ENCODE data around the gene ARRDC5. TPM values are rescaled to one million over a fixed set of nuclear protein-coding genes. Genes with fewer than 3 reads are reported as not detected.

Gene ARRDC5
- total and polyA plus RNA-seq, 2 donors (not counting 3 experiments of a cell fraction or from before 2014, with no cell fraction given) = 0.04 TPM; not detected in 1

DNA sequence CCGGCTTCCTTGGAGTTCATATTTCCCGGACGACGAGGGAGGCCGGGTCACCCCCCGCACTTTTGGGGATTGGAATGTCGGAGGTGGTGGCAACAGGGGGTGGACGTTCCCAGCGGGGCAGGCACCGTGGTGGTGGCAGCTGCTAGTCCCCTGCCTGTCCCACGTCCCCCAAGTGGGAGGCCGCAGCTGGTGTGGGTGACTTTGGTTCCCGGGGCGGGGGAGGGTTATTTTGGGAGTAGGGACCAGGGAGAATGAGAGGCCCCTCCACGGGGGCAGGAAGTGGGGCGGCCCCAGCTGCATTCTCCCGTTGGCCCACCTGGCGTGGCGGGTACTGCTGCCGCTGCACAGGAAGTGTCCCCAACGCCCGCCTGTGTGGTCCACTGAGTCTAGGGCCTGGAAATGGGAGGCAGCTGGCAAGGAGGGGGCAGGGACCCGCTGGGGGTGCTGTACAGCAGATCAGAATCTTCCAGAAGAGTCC, 24.2 kb downstream of the ARRDC5 start:
- Histone ChIP-seq H3K36me3 (ENCODE audit: control insufficient read depth in 2 of 2, extremely low read depth in 1 of 2, insufficient read depth in 2 of 2, low read length in 2 of 2) (no peaks in the 10 kb centered on the region), H3K79me2 (ENCODE audit: control insufficient read depth, insufficient read depth, low read length) (no peaks in the 10 kb centered on the region), H2AFZ (ENCODE audit: low read depth, low read length) (no peak overlapping the region), H3K9me1 (replicated peaks; ENCODE audit: control insufficient read depth, extremely low read depth, insufficient read depth, low read length) (no peaks in the 10 kb centered on the region), H3K4me1 (ENCODE audit: control insufficient read depth, extremely low read depth, insufficient read depth, low read length) (no peaks in the 10 kb centered on the region), H3K27me3 (ENCODE audit: control insufficient read depth in 2 of 2, insufficient read depth in 2 of 2, low read length in 2 of 2) (no peaks in the 10 kb centered on the region), H3K9ac (replicated peaks; ENCODE audit: extremely low read depth, insufficient read depth, low read length) (no peak overlapping the region), H3K9me3 (replicated peaks; ENCODE audit: control insufficient read depth, insufficient read depth, low read length) (no peaks in the 10 kb centered on the region), H3K4me3 (replicated peaks in 1 of 3; ENCODE audit: insufficient read depth in 1 of 3, low read depth in 1 of 3, low read length in 3 of 3) (no peak overlapping the region), H3K27ac (ENCODE audit: insufficient read depth, low read depth, low read length) (no peak overlapping the region), H4K20me1 (replicated peaks; ENCODE audit: control insufficient read depth, extremely low read depth, insufficient read depth, low read length) (no peaks in the 10 kb centered on the region), H3K4me2 (ENCODE audit: insufficient read depth, low read length) (no peak overlapping the region)
- no TSS peak for BruUV-seq (replicated peaks)
- no peak for TF ChIP-seq POLR2AphosphoS5 (IDR thresholded peaks at IDR 0.05; ENCODE audit: insufficient read depth, low read depth, low read length)
- no peak for TF ChIP-seq MAX (IDR thresholded peaks at IDR 0.05; ENCODE audit: insufficient read depth, insufficient read length)
- no peak for TF ChIP-seq GATA2 (IDR thresholded peaks at IDR 0.05; ENCODE audit: insufficient read depth, insufficient read length, low read depth, low read length)
- intact Hi-C loops (cut with micrococcal nuclease) (no loop called here), dilution Hi-C loops (cut with MboI; ENCODE audit: extremely low pct_ligation_motif_present, low sequenced_read_pairs) (no loop called here)
- FAIRE-seq (no peak), DNase-seq (ENCODE audit: low read depth, low spot score) (no peak)
- CTCF ChIA-PET = no interaction called here
- POLR2A ChIA-PET = no interaction called here

GRCh38 chr19:4877753-4878490, 24.8 kb downstream of the ARRDC5 start:
- Histone ChIP-seq H3K27ac (ENCODE audit: insufficient read depth, low read depth, low read length) (no peak overlapping the region), H3K4me3 (replicated peaks in 1 of 3; ENCODE audit: insufficient read depth in 1 of 3, low read depth in 1 of 3, low read length in 3 of 3) (no peak overlapping the region), H2AFZ (ENCODE audit: low read depth, low read length) (peak overlapping the region; percentile 40), H3K4me2 (ENCODE audit: insufficient read depth, low read length) (no peak overlapping the region), H3K9me3 (replicated peaks; ENCODE audit: control insufficient read depth, insufficient read depth, low read length) (no peaks in the 10 kb centered on the region), H3K27me3 (ENCODE audit: control insufficient read depth in 2 of 2, insufficient read depth in 2 of 2, low read length in 2 of 2) (no peaks in the 10 kb centered on the region), H3K9ac (replicated peaks; ENCODE audit: extremely low read depth, insufficient read depth, low read length) (no peak overlapping the region), H3K36me3 (ENCODE audit: control insufficient read depth in 2 of 2, extremely low read depth in 1 of 2, insufficient read depth in 2 of 2, low read length in 2 of 2) (no peaks in the 10 kb centered on the region), H3K4me1 (ENCODE audit: control insufficient read depth, extremely low read depth, insufficient read depth, low read length) (no peaks in the 10 kb centered on the region), H4K20me1 (replicated peaks; ENCODE audit: control insufficient read depth, extremely low read depth, insufficient read depth, low read length) (no peaks in the 10 kb centered on the region), H3K79me2 (ENCODE audit: control insufficient read depth, insufficient read depth, low read length) (no peaks in the 10 kb centered on the region), H3K9me1 (replicated peaks; ENCODE audit: control insufficient read depth, extremely low read depth, insufficient read depth, low read length) (no peaks in the 10 kb centered on the region)
- CTCF ChIA-PET = interaction anchor here (2.4 kb wide), 1 partner anchor 153 kb away, joined by 8 read pairs; no protein-coding TSS in a partner anchor
- DNase-seq (ENCODE audit: low read depth, low spot score) (no peak), FAIRE-seq (no peak)
- TF ChIP-seq, protein P1, sequence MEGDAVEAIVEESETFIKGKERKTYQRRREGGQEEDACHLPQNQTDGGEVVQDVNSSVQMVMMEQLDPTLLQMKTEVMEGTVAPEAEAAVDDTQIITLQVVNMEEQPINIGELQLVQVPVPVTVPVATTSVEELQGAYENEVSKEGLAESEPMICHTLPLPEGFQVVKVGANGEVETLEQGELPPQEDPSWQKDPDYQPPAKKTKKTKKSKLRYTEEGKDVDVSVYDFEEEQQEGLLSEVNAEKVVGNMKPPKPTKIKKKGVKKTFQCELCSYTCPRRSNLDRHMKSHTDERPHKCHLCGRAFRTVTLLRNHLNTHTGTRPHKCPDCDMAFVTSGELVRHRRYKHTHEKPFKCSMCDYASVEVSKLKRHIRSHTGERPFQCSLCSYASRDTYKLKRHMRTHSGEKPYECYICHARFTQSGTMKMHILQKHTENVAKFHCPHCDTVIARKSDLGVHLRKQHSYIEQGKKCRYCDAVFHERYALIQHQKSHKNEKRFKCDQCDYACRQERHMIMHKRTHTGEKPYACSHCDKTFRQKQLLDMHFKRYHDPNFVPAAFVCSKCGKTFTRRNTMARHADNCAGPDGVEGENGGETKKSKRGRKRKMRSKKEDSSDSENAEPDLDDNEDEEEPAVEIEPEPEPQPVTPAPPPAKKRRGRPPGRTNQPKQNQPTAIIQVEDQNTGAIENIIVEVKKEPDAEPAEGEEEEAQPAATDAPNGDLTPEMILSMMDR (IDR thresholded peaks at IDR 0.05; ENCODE audit: extremely low read depth in 1 of 2, insufficient read depth in 1 of 2, low read depth in 1 of 2, low read length in 2 of 2) = no peak
- no peak for TF ChIP-seq JUN (IDR thresholded peaks at IDR 0.05; ENCODE audit: borderline replicate concordance, insufficient read depth, insufficient read length, low read depth)
- no peak for TF ChIP-seq POLR2AphosphoS5 (IDR thresholded peaks at IDR 0.05; ENCODE audit: insufficient read depth, low read depth, low read length)
- TF ChIP-seq POLR2A (IDR thresholded peaks at IDR 0.05; ENCODE audit: low read depth, low read length) = no peak
- TF ChIP-seq FOS (IDR thresholded peaks at IDR 0.05; ENCODE audit: borderline replicate concordance, insufficient read depth, low read length) = no peak
- TF ChIP-seq EZH2 (IDR thresholded peaks at IDR 0.05; ENCODE audit: borderline replicate concordance, low read depth, low read length, severe bottlenecking) = no peak
- no peak for TF ChIP-seq MYC (IDR thresholded peaks at IDR 0.05; ENCODE audit: low read depth, low read length)
- TF ChIP-seq GATA2 (IDR thresholded peaks at IDR 0.05; ENCODE audit: insufficient read depth, insufficient read length, low read depth, low read length) = no peak
- TF ChIP-seq MAX (IDR thresholded peaks at IDR 0.05; ENCODE audit: insufficient read depth, insufficient read length) = no peak
- dilution Hi-C loops (cut with MboI; ENCODE audit: extremely low pct_ligation_motif_present, low sequenced_read_pairs) (no loop called here), intact Hi-C loops (cut with micrococcal nuclease) (no loop called here)
- BruUV-seq (replicated peaks) = no TSS peak
- POLR2A ChIA-PET = no interaction called here
